ENCODE measurements around the gene LRRC40. TPM values are rescaled to one million over a fixed set of nuclear protein-coding genes. Genes with fewer than 3 reads are reported as not detected.

LRRC40 gene
- total and polyA plus RNA-seq, 9 of the 15 experiments (the other 6 are each of a cell fraction or from before 2014, with no cell fraction given) = 16.1 to 36.2 (median 30.9) TPM

DNA sequence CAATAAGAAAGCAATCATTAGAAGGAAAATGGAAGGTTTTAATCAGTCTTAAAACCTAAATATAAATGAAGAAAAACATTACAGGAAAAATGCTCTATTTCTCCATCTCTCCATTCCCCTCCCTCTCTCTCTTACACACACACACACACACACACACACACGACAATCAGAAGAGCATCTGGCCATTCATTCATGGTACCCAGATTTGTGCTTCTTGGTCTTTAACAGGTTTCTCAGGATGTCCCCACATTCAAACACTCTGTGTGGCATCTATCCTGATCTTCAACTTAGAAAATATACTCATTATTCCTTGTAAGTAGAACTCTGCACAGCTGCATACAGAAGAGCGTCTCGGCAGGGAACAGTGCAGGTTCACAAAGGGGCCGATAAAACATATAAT lies 779 bp downstream of the LRRC40 start:
- intact Hi-C loops (cut with micrococcal nuclease) = loop anchor here (2.0 kb wide), 1 partner anchor 876 kb away; the partner anchor contains the start of gene ZRANB2
- H3K79me2 ChIP-seq (ENCODE audit: control insufficient read depth, insufficient read depth, low read length) = peaks cover 99% of the 10 kb centered on the region
- peak overlapping the region; percentile 71 for H3K4me3 ChIP-seq
- peak overlapping the region; percentile 93 for H3K4me2 ChIP-seq (ENCODE audit: insufficient read depth, low read length)
- peaks cover 0 to 3% of the 10 kb centered on the region in 2 experiments; a peak in 3 of 5 replicates for H3K4me1 ChIP-seq (replicated peaks in 1 of 2; ENCODE audit: control insufficient read depth in 2 of 2, insufficient read depth in 2 of 2, low read length in 2 of 2)
- no peaks in the 10 kb centered on the region for H3K27me3 ChIP-seq (ENCODE audit: control insufficient read depth in 2 of 2, insufficient read depth in 2 of 2, low read length in 2 of 2)
- DNase-seq (ENCODE audit: extremely low read depth in 1 of 4, low spot score in 3 of 4) (peak in 1 of 4 experiments; percentile 33), ATAC-seq (peak; percentile 18), FAIRE-seq (no peak)
- ChIA-PET CTCF (ENCODE audit: low intra/inter-chr PET ratio) (no interaction called here), POLR2A (interaction anchor here (0.6 to 8.0 kb wide), 4 partner anchors 15 to 207 kb away, joined by 3 to 58 read pairs (median 5); partner anchors contain the start of genes CTH and SRSF11)
- peak overlapping the region in 1 of 2 experiments; percentile 95; a peak in 2 of 4 replicates for H3K9ac ChIP-seq (ENCODE audit: insufficient read depth in 1 of 2, low read depth in 2 of 2, low read length in 2 of 2)
- no TSS peak for BruUV-seq (replicated peaks)
- WGBS (ENCODE audit: insufficient coverage, low coverage, missing lambda C conversion rate) = 0% methylated on average over 4 of the region's 4 CpGs
- peak overlapping the region; percentile 96; the same call in 2 of the 3 replicates for H3K27ac ChIP-seq (ENCODE audit: extremely low read depth, low read depth, low read length)
- in situ Hi-C loops (cut with MboI) = no loop called here
- H4K20me1 ChIP-seq (replicated peaks; ENCODE audit: control insufficient read depth, insufficient read depth, low read length) = no peaks in the 10 kb centered on the region
- no peaks in the 10 kb centered on the region for H3K9me3 ChIP-seq (replicated peaks; ENCODE audit: control insufficient read depth, insufficient read depth, low read depth, low read length)
- H2AFZ ChIP-seq (ENCODE audit: low read depth, low read length) = peak overlapping the region; percentile 98
- no peaks in the 10 kb centered on the region for H3K9me1 ChIP-seq (ENCODE audit: control insufficient read depth, insufficient read depth, low read length)
- H3K36me3 ChIP-seq (ENCODE audit: control insufficient read depth, insufficient read depth, low read length) = peaks cover 18% of the 10 kb centered on the region; the same call in 2 of the 3 replicates
- TF ChIP-seq KDM1A (IDR thresholded peaks at IDR 0.05) (peak; percentile 58 to 80; a peak in 3 of 4 replicates), SMARCA4 (IDR thresholded peaks at IDR 0.05) (no peak), CSDE1 (IDR thresholded peaks at IDR 0.05) (peak in 1 of 2 experiments; percentile 31; a peak in 1 of 4 replicates), EP400 (IDR thresholded peaks at IDR 0.05) (no peak), ZFP36 (IDR thresholded peaks at IDR 0.05; ENCODE audit: low read depth, low read length, partially characterized antibody) (no peak), MCM3 (IDR thresholded peaks at IDR 0.05) (no peak), RBBP5 (IDR thresholded peaks at IDR 0.05; ENCODE audit: borderline replicate concordance, insufficient read depth, low read length, poor library complexity, severe bottlenecking) (no peak), ARHGAP35 (IDR thresholded peaks at IDR 0.05; ENCODE audit: partially characterized antibody) (no peak), HDAC1 (IDR thresholded peaks at IDR 0.05) (peak in 1 of 2 experiments; percentile 71; a peak in 2 of 4 replicates), KHSRP (IDR thresholded peaks at IDR 0.05) (no peak), POLR3G (IDR thresholded peaks at IDR 0.05; ENCODE audit: extremely low read depth, insufficient read length, insufficient replicate concordance) (no peak), ARNT (IDR thresholded peaks at IDR 0.05) (no peak), SNIP1 (IDR thresholded peaks at IDR 0.05; ENCODE audit: low read depth) (peak; percentile 55; the same call in 1 of the 2 replicates)
- TF ChIP-seq, protein P1, sequence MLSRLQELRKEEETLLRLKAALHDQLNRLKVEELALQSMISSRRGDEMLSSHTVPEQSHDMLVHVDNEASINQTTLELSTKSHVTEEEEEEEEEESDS (CRISPR knock-in tag; IDR thresholded peaks at IDR 0.05) = no peak
- TF ChIP-seq, protein P2, sequence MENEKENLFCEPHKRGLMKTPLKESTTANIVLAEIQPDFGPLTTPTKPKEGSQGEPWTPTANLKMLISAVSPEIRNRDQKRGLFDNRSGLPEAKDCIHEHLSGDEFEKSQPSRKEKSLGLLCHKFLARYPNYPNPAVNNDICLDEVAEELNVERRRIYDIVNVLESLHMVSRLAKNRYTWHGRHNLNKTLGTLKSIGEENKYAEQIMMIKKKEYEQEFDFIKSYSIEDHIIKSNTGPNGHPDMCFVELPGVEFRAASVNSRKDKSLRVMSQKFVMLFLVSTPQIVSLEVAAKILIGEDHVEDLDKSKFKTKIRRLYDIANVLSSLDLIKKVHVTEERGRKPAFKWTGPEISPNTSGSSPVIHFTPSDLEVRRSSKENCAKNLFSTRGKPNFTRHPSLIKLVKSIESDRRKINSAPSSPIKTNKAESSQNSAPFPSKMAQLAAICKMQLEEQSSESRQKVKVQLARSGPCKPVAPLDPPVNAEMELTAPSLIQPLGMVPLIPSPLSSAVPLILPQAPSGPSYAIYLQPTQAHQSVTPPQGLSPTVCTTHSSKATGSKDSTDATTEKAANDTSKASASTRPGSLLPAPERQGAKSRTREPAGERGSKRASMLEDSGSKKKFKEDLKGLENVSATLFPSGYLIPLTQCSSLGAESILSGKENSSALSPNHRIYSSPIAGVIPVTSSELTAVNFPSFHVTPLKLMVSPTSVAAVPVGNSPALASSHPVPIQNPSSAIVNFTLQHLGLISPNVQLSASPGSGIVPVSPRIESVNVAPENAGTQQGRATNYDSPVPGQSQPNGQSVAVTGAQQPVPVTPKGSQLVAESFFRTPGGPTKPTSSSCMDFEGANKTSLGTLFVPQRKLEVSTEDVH (IDR thresholded peaks at IDR 0.05; ENCODE audit: low read depth, partially characterized antibody) = no peak
- TF ChIP-seq, protein P3, sequence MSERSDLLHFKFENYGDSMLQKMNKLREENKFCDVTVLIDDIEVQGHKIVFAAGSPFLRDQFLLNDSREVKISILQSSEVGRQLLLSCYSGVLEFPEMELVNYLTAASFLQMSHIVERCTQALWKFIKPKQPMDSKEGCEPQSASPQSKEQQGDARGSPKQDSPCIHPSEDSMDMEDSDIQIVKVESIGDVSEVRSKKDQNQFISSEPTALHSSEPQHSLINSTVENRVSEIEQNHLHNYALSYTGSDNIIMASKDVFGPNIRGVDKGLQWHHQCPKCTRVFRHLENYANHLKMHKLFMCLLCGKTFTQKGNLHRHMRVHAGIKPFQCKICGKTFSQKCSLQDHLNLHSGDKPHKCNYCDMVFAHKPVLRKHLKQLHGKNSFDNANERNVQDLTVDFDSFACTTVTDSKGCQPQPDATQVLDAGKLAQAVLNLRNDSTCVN (CRISPR knock-in tag; IDR thresholded peaks at IDR 0.05) = peak; percentile 26; the same call in 1 of the 2 replicates
- TF ChIP-seq, protein P4, sequence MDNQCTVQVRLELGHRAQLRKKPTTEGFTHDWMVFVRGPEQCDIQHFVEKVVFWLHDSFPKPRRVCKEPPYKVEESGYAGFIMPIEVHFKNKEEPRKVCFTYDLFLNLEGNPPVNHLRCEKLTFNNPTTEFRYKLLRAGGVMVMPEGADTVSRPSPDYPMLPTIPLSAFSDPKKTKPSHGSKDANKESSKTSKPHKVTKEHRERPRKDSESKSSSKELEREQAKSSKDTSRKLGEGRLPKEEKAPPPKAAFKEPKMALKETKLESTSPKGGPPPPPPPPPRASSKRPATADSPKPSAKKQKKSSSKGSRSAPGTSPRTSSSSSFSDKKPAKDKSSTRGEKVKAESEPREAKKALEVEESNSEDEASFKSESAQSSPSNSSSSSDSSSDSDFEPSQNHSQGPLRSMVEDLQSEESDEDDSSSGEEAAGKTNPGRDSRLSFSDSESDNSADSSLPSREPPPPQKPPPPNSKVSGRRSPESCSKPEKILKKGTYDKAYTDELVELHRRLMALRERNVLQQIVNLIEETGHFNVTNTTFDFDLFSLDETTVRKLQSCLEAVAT (IDR thresholded peaks at IDR 0.05) = peak in 1 of 2 experiments; percentile 67; a peak in 1 of 4 replicates
